HG03025 (cell line): ENCODE results near the gene MTERF4.

ENCODE experiments used
- ATAC-seq: cut with Tn5 transposase; IDR thresholded peaks from one replicate; pipeline ENCODE4 v1.9.1; 2021; ENCODE audit warnings: mild to moderate bottlenecking, moderate library complexity; ENCODE audit not compliant: unreplicated experiment, low FRiP score

MTERF4 gene

DNA sequence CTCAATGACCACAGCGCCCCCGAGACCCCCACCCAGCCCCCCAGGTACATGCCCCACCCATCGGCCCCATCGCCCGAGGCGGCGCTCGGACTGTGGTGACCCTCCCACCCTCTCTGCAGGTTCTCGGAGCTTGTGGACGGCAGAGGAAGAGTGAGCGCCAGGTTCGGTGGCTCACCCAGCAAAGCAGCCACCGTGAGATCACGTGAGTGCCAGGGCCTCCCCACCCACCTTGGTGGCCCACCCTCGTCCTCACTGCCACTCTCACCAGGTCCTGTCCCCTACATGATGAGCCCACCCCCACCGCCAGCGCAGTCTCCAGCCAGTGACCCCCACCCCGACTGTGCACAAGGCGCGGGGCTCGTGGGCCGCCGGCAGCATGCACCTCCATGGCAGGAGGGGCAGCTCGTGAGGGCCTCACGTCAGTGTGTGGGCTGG lies 30.4 kb downstream of the MTERF4 start:
- ATAC-seq, result no peak

DNA sequence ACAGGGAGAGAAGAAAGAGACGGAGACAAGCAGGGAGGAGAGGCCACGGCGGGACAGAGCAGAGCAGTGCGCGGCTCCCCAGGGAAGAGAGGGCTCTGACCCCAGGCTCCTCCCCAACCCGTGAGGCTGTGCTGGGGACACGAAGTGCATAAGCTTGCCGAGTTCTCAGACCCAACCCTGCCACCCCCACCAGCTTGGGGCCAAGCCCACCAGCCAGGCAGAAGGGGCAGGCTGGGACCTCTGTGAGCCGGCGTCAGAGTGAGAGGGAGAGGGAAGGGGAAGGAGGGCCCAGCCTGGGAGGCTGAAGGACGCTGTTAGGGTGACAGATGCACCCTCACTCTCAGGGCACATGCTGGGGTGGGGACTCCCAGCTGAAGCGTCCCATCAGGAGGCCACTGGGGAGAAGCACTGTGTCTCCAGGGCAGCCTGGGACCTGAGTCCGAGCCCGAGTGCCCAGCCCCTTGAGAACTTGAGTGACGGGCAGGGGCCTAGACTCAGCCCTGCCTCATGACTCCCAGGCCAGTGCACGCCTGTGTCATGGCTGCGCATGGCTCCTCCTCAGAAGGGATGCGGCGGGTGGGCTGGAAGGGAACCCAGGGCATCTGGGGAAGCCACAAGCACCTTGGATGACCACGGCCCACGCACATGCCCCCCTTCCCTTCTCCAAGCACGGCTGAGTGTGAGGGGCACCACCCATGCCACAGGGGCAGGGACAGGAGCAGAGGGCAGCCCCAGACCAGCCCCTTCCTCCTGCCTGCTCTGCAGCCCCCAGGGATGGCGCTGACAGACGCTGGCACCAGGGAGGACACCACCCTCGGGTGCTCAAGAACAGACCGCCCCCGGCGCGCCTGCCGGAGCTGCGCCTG lies 31.0 kb downstream of the MTERF4 start:
- ATAC-seq, result no peak

DNA sequence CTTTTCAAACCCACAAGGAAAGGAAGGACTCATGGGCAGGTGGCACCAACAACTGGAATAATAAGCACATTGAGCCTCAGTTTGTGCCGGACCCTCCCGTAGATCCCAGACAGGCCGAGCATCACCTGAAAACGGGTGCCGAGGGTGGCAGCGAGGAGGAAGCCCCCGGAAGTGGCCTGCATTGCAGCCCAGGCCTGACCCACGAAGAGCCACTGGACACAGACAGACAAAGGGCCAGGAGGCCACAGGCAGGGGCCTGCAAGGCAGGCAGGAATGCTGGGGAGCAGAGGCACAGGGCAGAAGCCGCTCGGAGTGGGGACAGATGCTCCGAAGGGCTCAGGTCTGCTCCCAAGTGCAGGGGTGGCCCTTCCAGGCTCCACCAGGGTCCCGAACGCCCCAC lies 31.7 kb downstream of the MTERF4 start:
- ATAC-seq, result no peak

DNA sequence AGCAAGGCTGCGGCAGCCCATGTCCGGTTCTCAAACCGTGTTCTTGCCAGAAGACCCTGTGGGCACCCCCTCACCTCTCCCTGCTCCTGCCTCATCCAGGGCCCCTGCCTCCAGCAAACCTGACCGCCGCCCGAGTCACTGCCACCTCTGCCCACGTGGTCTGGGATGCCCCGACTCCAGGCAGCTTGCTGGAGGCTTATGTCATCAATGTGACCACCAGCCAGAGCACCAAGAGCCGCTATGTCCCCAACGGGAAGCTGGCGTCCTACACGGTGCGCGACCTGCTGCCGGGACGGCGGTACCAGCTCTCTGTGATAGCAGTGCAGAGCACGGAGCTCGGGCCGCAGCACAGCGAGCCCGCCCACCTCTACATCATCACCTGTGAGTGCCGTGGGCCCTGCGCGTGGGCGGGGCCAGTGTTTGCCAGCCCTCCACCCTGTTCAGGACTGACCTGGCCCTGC lies 32.2 kb downstream of the MTERF4 start:
- ATAC-seq, result no peak

DNA sequence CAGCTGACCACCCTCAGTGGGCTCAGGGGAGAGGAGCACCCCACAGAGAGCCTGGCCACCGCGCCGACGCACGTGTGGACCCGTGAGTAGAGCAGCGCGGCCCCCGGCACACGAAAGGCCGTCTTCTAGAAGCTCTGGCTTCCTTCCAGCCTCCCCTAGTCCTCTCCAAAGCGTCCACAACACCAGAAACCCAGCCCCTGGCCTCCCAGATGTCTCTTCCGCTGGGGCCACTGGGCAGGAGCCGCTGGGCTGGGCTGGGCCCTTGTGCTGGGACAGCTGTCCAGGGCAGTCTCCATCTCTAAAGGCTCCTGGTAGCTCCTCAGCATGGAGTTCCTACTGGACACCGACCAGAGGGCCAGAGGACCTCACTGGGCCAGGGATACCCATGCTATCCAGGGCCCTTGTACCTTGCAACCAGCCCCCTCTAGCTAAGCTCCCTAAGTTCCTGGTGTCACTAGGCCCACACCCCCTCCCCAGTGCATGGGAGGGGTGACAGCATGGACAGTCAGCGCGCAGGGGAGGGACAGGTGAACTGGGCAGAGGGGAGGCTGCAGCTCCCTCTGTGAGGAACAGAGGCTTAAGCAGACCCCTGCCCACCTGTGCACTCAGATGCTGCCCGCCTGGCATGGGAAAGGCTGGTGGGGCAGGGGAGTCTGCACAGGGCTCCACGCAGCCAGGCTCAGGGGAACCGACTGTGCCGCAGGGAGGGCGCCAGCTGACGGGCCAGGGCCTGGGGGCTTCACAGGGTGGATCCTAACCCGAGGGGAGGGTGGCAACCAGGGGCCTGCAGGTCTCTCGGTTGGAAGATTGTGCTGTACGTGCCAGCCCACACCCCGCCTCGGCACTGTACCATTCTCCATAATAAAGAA lies 32.9 kb downstream of the MTERF4 start:
- no peak for ATAC-seq

DNA sequence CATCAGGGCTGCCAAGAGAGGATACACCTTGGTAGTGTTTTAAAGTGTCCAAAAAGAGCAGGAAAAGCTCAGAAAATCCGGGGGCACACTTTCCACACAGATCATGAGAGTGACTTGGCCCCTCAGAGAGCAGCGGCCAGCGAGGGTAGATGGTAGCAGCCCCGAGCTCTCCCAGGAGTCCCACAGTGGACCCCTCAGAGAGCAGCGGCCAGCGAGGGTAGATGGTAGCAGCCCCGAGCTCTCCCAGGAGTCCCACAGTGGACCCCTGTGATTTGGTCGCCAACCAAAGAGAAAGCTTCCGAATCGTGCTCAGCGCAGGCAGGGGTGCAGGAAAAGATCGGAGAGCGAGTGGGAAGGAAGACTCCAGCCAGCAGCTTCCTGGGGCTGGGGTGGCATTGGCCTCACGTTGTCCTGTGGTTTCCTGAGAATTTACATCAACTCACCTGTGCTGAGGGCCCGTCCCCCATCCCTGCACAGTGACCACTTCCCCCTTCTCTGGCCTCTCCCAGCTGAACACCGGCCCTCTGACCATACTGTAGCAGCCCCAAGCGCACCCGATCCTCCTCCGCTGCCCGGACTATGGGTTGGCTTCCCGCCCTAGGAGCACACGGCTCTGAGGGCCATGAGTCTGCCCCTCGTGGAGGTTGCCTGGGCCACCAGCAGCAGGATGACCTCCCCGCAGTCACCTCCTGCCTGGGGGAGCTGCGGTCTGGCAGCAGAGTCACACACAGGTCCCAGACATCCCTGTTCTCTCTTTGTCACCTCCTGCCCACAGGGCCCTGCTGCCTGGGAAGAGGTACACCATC lies 33.7 kb downstream of the MTERF4 start:
- ATAC-seq, result no peak

DNA sequence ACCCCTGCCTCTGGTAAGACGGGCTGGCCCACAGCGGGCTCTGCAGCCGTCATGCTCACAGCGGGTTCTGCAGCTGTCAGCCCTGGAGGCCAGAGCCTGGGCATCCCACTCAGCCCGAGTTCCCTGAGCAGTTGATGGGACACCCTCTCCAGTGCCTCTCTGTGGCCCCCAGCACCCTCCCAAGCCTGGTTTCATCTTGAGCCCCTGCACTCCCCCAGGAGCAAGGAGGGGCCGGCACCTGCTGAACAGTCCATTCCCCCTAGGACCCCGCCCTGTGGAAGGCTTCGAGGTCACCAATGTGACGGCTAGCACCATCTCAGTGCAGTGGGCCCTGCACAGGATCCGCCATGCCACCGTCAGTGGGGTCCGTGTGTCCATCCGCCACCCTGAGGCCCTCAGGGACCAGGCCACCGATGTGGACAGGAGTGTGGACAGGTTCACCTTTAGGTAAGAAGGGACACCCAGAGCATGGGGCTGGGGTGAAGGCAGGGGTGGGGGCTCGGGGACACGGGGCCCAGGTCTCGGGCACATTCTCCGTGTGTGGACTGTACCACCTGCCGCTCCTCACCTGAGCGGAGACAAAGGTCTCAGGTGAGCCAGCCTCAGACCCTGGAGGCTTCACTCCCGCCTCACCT lies 34.5 kb downstream of the MTERF4 start:
- ATAC-seq, result no peak

DNA sequence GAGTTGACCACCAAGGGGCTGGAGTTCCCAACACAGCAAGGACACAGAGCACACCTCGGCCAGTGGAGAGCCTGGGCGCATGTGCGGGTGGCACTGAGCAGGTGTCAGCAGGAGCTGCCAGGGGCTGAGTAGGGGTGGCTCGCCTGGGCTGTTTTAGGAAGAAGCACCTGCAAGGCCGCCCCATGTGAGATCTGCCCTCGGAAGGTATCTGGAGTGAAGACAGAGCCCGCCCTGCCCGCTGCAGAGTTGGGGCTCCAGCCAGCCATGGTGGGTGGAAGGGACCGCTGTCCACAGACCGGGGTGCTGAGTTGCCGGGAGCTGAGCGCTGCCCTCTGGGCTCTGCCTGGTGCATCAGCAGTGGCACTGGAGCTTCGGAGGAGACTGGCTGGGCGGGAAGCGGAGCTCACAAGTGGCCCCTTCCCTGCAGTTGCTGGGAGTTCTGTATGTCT lies 35.2 kb downstream of the MTERF4 start:
- ATAC-seq, result no peak

DNA sequence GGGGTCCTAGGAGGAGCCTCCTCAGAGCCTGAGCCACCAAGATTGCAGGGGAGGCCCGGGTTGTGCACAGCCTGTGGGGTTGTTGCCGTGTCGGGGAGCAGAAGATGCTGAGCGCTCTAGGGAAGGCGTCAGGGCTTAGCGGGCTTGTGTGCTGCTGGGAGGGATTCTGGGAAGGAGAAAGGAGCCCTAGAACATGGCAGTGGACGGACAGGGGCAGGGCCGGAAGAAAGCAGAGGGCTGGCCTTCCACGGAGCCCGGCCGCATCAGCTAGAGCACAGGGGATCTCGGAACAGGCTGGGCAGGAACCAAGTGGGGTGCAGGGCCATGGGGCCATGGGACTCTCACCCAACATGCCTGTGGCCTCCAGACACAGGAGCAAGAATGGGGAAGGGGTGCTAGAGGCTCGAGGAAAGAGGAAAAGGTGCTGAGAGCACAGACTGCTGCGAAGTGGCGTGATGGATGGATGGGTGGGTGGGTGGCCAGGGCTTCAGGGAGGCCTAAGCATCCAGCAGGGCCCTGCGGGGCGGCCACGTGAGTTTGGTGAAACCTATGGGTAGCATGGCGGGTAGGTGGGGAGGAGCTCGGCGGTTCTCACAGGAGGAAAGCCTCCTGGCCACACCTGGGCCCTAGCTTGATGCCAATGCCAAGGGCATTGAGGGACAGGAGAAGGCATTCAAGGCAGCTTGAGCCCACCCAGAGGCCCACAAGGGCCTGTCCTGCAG lies 35.8 kb downstream of the MTERF4 start:
- no peak for ATAC-seq

DNA sequence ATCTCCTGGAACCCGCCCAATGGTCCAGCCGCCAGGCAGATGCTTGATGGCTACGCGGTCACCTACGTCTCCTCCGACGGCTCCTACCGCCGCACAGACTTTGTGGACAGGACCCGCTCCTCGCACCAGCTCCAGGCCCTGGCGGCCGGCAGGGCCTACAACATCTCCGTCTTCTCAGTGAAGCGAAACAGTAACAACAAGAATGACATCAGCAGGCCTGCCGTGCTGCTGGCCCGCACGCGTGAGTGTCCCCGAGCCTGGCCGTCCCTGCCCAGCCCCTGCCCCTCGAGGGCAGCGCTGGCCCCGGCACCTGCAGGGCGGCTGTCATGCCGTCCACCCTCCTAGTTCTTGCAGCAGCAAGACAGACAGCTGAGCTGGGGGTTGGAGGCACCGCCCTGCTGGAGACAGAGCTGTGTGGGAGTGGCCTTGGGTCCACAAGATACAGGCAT lies 36.7 kb downstream of the MTERF4 start:
- ATAC-seq, result no peak

DNA sequence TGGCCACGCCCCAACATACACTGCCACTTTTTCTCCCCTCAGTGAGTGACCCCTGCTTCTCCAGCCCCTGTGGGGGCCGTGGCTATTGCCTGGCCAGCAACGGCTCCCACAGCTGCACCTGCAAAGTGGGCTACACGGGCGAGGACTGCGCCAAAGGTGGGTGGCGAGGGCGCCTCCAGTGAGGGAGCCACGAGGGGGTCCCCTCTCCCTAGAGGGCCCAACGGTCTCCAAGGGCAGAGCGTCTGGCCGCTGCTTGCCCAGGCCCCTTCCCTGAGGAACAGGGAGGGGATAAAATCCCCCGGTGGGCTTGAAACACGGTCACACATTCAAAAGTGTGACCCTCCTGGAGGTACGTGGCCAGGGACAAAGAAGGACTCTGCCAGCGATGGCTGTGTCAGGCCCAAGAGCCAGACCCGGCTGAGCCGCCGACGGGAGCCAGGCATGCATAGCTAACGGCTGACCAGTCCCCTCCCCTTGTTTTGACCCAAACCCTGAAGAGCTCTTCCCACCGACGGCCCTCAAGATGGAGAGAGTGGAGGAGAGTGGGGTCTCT lies 37.2 kb downstream of the MTERF4 start:
- no peak for ATAC-seq

DNA sequence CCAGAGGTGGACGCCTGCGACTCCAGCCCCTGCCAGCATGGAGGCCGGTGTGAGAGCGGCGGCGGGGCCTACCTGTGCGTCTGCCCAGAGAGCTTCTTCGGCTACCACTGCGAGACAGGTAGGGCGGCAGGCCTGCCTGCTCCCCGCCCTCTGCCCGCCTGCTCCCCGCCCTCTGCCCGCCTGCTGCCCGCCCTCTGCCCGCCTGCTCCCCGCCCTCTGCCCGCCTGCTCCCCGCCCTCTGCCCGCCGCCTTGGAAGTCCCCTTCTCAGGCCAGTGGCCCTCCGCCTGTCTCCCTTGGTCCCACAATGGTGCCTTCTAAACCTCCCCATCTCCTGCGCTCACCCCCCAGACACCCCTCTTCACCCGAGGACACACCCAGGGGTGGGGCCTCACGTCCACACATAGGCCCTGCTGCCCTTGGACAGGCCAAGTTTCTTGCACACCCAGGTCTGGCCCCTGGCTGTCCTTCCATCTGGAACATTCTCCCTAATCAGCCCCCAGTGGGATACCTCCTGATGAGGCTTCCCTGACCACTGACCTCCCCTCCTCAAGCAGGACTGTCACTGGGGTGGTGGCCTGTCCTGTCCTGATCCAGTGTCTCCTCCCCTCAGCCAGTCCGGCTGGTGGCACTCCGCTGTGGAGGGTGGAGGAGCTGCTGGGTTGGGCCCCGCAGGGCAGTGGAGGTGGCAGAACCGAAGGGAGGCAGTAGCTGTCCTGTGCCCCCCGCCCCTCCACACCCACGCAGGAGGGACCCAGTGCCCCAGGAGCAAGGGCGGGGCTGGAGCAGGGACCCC lies 37.9 kb downstream of the MTERF4 start:
- ATAC-seq, result no peak

DNA sequence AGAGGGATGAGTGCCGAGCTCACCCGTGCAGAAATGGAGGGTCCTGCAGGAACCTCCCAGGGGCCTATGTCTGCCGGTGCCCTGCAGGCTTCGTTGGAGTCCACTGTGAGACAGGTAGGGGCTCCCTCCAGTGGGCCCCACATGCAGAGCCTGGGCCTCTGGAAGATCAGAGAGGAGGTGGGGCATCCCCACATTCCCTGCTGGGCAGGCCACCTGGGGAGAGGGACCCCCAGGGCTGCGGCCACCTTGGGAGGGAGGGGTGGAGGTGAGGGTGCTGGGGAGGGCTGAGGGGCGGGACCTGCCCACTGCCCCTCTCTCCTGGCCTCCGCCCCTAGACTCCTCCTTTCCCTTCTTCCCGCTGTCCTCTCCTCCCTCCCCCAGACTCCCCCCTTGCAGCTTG lies 38.5 kb downstream of the MTERF4 start:
- ATAC-seq, result no peak

DNA sequence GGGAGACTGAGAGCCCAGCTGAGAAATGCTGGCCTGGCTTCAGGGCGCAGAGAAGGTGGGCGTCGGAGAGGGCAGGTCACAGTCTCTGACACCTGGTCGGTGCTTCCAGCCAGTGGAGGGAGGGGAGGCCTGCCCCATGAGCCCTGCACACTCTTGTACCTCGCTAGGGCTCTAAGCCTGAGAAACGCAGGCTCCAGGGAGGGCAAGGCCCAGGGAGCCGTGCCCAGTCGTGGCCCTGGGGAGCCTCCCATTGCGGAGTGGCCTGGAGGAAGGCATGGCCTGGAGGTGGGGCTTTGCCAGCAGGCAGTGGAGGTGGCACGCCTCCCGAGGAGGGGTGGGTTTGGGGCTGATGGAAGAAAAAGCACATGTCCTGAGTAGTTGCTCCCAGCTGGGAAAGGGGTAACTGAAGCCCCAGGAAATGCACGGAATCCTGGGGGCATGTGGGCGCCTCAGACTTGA lies 39.0 kb downstream of the MTERF4 start:
- ATAC-seq, result no peak

DNA sequence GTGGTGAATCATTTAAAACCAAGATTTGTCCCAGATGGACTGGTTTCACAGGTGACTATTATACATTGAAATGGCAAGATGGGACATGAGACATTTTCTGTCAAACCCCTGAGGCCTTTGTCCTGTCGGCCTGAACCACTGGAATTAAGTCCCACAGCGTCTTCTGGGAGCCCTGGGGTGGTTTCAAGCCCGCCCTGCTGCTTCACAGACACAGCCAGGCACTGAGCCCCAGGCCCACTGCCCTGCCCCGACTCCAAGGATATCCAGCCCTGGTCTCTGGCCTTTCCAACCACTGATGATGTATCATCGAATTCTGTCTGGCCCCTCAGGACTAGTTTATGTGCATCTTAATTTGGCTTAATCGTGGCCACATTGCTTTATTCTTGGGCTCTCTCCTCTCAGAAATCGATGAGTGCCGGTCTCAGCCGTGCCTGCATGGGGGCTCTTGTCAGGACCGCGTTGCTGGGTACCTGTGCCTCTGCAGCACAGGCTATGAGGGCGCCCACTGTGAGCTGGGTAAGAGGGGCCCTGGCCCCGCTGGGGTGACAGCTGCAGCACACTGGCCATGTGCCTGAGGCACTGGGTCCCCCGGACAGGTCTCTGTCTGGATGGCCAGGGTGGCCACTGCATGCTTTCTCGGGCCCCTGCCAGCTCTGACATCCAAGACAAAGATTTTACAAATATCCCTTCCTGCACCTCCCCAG lies 39.5 kb downstream of the MTERF4 start:
- ATAC-seq, result no peak

DNA sequence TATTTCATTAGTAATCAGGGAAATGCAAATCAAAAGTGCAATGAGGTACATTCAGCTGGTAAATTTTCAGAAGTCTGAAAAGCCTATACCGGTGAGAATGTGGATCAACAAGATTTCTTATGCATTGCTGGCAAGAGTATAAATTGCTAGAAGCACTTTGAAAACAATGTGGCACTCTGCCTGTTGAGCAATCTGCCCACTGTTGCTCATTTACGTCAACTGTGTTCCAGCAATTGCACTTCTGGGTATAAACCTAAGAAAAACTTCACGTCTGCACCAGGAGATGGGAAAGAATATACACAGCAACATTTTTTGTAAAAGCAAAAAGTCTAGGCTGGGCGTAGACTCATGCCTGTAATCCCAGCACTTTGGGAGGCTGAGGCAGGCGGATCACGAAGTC lies 40.8 kb downstream of the MTERF4 start:
- ATAC-seq, result no peak

DNA sequence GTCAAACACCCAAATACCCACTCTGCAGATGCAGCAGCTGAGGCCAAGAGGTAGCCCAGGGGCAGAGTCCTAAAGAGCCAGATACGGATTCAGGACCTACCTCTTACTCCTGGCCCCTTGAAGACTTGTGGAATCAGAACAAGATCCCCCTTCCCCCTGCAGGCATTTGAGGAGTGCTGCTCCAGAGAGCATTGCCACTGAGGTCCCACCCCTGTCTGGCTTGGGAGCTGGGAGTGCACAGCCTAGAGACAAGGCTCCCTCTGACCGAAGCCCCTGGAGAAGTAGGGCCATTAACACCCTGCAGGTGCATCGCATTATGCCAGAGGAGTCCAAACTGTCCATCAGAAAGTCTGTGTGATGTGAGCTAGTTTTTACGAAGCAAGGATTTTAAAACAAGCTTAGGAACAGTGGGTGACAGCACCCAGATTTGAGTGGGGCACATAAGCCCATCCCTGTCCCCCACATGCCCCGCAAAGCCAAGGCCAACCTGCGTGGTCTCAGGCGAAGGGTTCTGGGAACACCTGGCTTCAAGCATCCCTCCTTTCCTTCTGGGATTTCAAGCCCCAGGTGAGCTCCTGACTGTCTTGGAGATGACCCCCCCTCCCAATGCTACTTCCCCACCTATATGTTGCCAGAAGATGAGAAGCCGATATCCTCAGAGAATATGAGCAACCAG lies 48.4 kb downstream of the MTERF4 start:
- no peak for ATAC-seq
